ENCODE results near the gene ZNF462.

The ZNF462 gene

DNA sequence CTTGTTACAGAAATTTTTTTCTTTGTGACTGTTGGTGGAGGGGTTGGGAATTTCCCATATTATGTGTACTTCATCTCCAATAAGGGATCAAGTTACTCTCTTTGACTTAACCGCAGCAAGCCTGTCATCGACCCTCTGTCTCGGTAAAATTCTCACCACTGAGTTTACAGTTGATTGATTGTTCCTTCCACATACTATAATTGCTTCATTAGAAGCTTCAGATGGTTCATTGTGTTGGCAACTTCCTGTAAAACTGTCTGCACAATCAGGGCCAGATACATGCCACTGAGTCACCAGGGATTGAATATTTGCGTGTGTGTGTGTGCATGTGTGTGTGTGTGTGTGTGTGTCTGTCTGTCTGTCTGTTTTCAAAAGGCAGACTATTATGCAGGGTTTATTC, 176.6 kb downstream of the ZNF462 start:
- peak; percentile 81 for DNase-seq (ENCODE audit: low read depth)
- TF ChIP-seq, protein P1, sequence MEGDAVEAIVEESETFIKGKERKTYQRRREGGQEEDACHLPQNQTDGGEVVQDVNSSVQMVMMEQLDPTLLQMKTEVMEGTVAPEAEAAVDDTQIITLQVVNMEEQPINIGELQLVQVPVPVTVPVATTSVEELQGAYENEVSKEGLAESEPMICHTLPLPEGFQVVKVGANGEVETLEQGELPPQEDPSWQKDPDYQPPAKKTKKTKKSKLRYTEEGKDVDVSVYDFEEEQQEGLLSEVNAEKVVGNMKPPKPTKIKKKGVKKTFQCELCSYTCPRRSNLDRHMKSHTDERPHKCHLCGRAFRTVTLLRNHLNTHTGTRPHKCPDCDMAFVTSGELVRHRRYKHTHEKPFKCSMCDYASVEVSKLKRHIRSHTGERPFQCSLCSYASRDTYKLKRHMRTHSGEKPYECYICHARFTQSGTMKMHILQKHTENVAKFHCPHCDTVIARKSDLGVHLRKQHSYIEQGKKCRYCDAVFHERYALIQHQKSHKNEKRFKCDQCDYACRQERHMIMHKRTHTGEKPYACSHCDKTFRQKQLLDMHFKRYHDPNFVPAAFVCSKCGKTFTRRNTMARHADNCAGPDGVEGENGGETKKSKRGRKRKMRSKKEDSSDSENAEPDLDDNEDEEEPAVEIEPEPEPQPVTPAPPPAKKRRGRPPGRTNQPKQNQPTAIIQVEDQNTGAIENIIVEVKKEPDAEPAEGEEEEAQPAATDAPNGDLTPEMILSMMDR (conservative IDR thresholded peaks at IDR 0.05; ENCODE audit: low read length): no peak
- no peak overlapping the region for H3K4me3 ChIP-seq (ENCODE audit: low read length)

GRCh38 chr9:107042606-107043005, 179.6 kb downstream of the ZNF462 start:
- TF ChIP-seq, protein P1 (conservative IDR thresholded peaks at IDR 0.05; ENCODE audit: low read length): no peak
- no peak overlapping the region for H3K4me3 ChIP-seq (ENCODE audit: low read length)
- no peak for DNase-seq (ENCODE audit: low read depth)

GRCh38 chr9:107043886-107044285, 180.9 kb downstream of the ZNF462 start:
- peak; percentile 4 for DNase-seq (ENCODE audit: low read depth)
- no peak overlapping the region for H3K4me3 ChIP-seq (ENCODE audit: low read length)
- TF ChIP-seq, protein P1 (conservative IDR thresholded peaks at IDR 0.05; ENCODE audit: low read length): no peak

GRCh38 chr9:107044872-107045271, 181.9 kb downstream of the ZNF462 start:
- TF ChIP-seq, protein P1 (conservative IDR thresholded peaks at IDR 0.05; ENCODE audit: low read length): no peak
- H3K4me3 ChIP-seq (ENCODE audit: low read length): no peak overlapping the region
- no peak for DNase-seq (ENCODE audit: low read depth)

GRCh38 chr9:107046692-107047091, 183.7 kb downstream of the ZNF462 start:
- no peak for DNase-seq (ENCODE audit: low read depth)
- TF ChIP-seq, protein P1 (conservative IDR thresholded peaks at IDR 0.05; ENCODE audit: low read length): no peak

DNA sequence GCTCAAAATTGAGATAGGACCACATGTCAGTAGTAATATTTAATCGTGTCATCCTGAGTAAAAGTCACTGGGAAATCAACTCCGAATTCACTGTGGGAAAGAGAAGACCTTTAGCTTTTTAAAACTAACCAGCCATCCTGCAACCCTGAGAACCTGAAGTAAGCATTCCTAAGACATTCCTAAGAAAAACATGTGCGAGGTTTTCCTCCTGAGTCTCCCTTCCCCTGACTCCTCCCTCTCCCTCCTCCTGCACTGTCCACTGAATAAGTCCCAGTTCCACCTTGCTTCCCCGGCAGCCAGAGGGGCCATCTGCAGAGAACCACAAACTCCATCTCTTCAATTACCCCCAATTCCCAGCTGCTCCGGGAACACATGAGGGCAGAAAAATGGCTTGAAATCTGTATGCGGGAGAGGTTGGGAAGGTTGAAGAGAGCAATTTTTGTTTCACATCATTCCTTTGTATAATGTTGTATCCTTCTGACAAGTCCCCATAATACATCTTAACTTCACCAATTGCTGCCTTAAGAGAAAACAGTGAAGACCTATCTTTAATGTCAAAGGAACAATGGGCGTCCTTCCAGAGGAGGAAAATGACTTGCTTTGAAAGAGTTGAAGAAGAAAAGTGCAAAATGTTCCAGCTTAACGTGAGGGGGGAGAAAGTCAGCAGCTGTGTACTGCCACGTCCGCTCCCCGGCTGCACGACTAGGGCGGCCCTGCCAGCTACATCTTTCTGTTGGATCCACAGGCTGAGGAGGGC, 186.3 kb downstream of the ZNF462 start:
- TF ChIP-seq, protein P1 (conservative IDR thresholded peaks at IDR 0.05; ENCODE audit: low read length): no peak
- DNase-seq (ENCODE audit: low read depth): peak; percentile 11
- H3K4me3 ChIP-seq (ENCODE audit: low read length): no peak overlapping the region

More at GRCh38 chr9:107046692-107047091, 183.7 kb downstream of the ZNF462 start:
- H3K4me3 ChIP-seq (ENCODE audit: low read length): no peak overlapping the region

DNA sequence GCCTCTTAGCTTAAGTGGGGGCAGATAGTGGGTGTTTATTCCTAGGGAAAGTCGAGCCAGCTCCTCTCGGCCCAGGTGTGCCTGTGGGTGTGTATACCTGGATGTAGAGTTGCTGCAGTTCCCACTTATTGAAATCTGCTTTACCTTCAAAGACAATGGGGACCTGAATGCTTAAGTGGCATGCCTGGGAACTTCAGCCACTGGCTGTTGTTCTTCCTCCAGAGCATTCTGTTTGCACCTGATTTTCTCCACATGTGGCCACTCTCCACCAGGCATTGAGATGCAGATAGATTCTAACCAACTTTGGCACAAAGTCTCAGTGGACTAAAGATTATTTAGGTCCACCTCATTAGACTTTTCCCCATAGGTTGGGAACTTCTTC, 186.8 kb downstream of the ZNF462 start:
- H3K4me3 ChIP-seq (ENCODE audit: low read length): no peak overlapping the region
- DNase-seq (ENCODE audit: low read depth): no peak
- TF ChIP-seq, protein P1 (conservative IDR thresholded peaks at IDR 0.05; ENCODE audit: low read length): no peak

Data from AG10803 (cell line).